Spinal cord (tissue), 10 donors: ENCODE data around the gene TMEM266. TPM values are rescaled to one million over a fixed set of nuclear protein-coding genes. Genes with fewer than 3 reads are reported as not detected.

Source experiments
- DNase-seq, 6 donors: peaks; one replicate each; pipeline versions ENCODE4 v3.0.0 to v3.0.0-alpha.2; 2013 to 2015; ENCODE audit warnings: low spot score in 6 of 6, low read depth in 4 of 6
- H3K27ac ChIP-seq: one replicate; pipeline ENCODE4 v1.5.1; 2013; ENCODE audit warnings: low read depth, low read length, control low read depth
- H3K27me3 ChIP-seq: one replicate; pipeline ENCODE4 v1.6.1; 2013; ENCODE audit warnings: low read length; ENCODE audit not compliant: control insufficient read depth, insufficient read depth
- H3K36me3 ChIP-seq: one replicate; pipeline ENCODE4 v1.6.1; 2013; ENCODE audit warnings: low read length; ENCODE audit not compliant: control insufficient read depth, insufficient read depth
- H3K4me1 ChIP-seq: one replicate; pipeline ENCODE4 v1.6.1; 2013; ENCODE audit warnings: low read length; ENCODE audit not compliant: control insufficient read depth, insufficient read depth
- H3K4me3 ChIP-seq: one replicate; pipeline ENCODE4 v1.5.1; 2013; ENCODE audit warnings: low read depth, low read length, control low read depth
- H3K9me3 ChIP-seq: one replicate; pipeline ENCODE4 v1.6.1; 2013; ENCODE audit warnings: low read length; ENCODE audit not compliant: control insufficient read depth, insufficient read depth
- WGBS: methylation state at CpG from one replicate; pipeline ENCODE4 v1.1.5; 2013; ENCODE audit warnings: missing lambda C conversion rate; ENCODE audit not compliant: insufficient coverage; 5-methylcytosine and 5-hydroxymethylcytosine counted together
- polyA plus RNA-seq, 2 donors: library from polyadenylated mRNA; unstranded; fragments of 120-200 nt; gene quantifications; one replicate each; pipeline ENCODE4 v1.2.1, GENCODE V29; 2013; ENCODE audit not compliant: insufficient read length in 2 of 2
- total RNA-seq, 2 donors: library from RNA; depleted of rRNA in 1 of 2; stranded (reverse); fragments of 120-200 nt in 1 of 2; fragments of >200 nt in 1 of 2; gene quantifications; one replicate each; pipeline versions ENCODE4 v1.2.3 to v1.2.4, GENCODE V29; 2013 to 2014
- donor health status: healthy.

The TMEM266 gene
- total and polyA plus RNA-seq, 4 donors, result 3.4 to 13.3 (median 7.9) TPM

- Histone ChIP-seq H3K27ac (no peak overlapping the region), H3K9me3 (no peaks in the 10 kb centered on the region), H3K4me1 (peaks cover 7% of the 10 kb centered on the region), H3K36me3 (no peaks in the 10 kb centered on the region), H3K4me3 (no peak overlapping the region), H3K27me3 (peaks cover 3% of the 10 kb centered on the region)
- no CpG with 5 or more reads among the region's 3 CpGs for WGBS
- no peak for DNase-seq
Observed at GRCh38 chr15:76064375-76064774, 4.6 kb downstream of the TMEM266 start.

DNA sequence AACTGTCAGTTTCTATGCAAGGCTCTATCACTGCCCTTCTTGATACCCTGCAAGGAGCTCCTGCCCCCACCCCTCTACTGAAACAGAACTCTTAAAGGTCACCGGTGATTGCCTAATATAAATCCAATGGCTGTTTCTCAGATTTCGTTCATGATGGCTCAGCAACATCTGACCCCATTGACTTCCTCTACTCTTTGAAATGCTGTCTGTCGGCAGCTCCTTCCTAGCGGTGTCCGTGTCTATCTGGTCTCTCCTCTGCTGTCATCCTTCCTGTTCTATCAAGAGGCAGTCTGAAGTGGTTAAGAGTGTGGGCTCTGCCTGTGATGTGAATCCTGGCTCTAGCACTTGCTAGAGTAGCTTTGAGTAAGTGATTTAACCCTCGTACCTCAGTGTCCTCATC lies 5.5 kb downstream of the TMEM266 start:
- Histone ChIP-seq H3K9me3 (no peaks in the 10 kb centered on the region), H3K36me3 (no peaks in the 10 kb centered on the region), H3K27me3 (peaks cover 2% of the 10 kb centered on the region), H3K27ac (no peak overlapping the region), H3K4me1 (peaks cover 2% of the 10 kb centered on the region), H3K4me3 (no peak overlapping the region)
- no peak for DNase-seq
- WGBS, result 55% methylated on average over 3 of the region's 6 CpGs

DNA sequence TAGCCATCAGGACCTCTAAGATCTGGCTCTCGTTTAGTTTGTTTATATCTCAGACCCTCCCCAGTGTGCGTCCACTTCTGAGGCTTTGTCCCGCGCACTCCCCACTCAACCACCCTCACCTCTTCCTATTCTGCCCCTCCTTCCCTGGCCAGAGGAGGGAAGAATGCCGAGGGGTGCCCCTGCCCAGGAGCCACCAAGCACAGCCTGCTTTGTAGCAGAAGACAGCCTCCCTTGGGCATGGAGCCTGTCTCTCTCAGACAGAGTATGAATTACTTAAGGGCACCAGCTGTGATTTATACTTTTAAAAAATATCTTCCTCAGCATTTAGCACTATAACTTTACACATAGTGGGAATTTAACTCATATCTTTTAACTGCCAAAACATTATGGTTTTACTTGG lies 6.0 kb downstream of the TMEM266 start:
- no peaks in the 10 kb centered on the region for H3K27me3 ChIP-seq
- H3K4me1 ChIP-seq, result no peaks in the 10 kb centered on the region
- DNase-seq, result no peak
- no peak overlapping the region for H3K4me3 ChIP-seq
- no peaks in the 10 kb centered on the region for H3K9me3 ChIP-seq
- WGBS, result 80% methylated on average over 2 of the region's 5 CpGs
- no peaks in the 10 kb centered on the region for H3K36me3 ChIP-seq
- no peak overlapping the region for H3K27ac ChIP-seq

DNA sequence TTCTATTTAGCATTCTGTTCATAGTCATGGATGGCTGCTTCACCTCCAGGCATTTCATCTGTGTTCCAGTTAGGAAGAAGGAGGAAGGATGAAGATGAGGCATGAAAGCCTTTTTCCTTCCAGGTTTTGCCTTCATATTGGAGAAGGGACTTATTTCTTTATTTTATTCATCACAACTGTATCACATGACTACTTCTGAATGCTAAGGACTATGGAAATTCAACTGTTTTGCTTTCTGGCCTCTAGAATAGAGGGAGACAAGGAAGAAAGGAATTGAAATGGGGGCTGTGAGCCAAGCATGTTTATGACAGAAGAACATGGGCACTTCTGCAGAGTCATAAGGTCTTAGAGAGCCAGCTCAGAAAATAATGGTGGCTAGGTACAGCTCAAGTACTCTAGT lies 10.4 kb downstream of the TMEM266 start:
- H3K36me3 ChIP-seq, result no peaks in the 10 kb centered on the region
- no peak for DNase-seq
- no peak overlapping the region for H3K4me3 ChIP-seq
- no peaks in the 10 kb centered on the region for H3K9me3 ChIP-seq
- H3K27me3 ChIP-seq, result no peaks in the 10 kb centered on the region
- H3K4me1 ChIP-seq, result no peaks in the 10 kb centered on the region
- no peak overlapping the region for H3K27ac ChIP-seq

GRCh38 chr15:76070921-76071635 lies 11.3 kb downstream of the TMEM266 start:
- Histone ChIP-seq H3K36me3 (no peaks in the 10 kb centered on the region), H3K9me3 (no peaks in the 10 kb centered on the region), H3K27me3 (no peaks in the 10 kb centered on the region), H3K27ac (no peak overlapping the region), H3K4me3 (no peak overlapping the region), H3K4me1 (no peaks in the 10 kb centered on the region)
- DNase-seq, result no peak
- WGBS, result 100% methylated on average over 1 of the region's 4 CpGs

GRCh38 chr15:76071806-76072205 lies 12.0 kb downstream of the TMEM266 start:
- WGBS, result no CpG with 5 or more reads among the region's 7 CpGs
- no peaks in the 10 kb centered on the region for H3K36me3 ChIP-seq

GRCh38 chr15:76073554-76073953 lies 13.8 kb downstream of the TMEM266 start:
- WGBS, result no CpG with 5 or more reads among the region's 2 CpGs

More at GRCh38 chr15:76071806-76072205, 12.0 kb downstream of the TMEM266 start:
- Histone ChIP-seq H3K27ac (no peak overlapping the region), H3K9me3 (no peaks in the 10 kb centered on the region), H3K4me3 (no peak overlapping the region), H3K4me1 (no peaks in the 10 kb centered on the region), H3K27me3 (no peaks in the 10 kb centered on the region)
- DNase-seq, result no peak

GRCh38 chr15:76075046-76075445 lies 15.3 kb downstream of the TMEM266 start:
- Histone ChIP-seq H3K9me3 (no peaks in the 10 kb centered on the region), H3K4me3 (no peak overlapping the region), H3K27ac (no peak overlapping the region), H3K27me3 (no peaks in the 10 kb centered on the region), H3K4me1 (no peaks in the 10 kb centered on the region), H3K36me3 (no peaks in the 10 kb centered on the region)
- no peak for DNase-seq

More at GRCh38 chr15:76073554-76073953, 13.8 kb downstream of the TMEM266 start:
- Histone ChIP-seq H3K36me3 (no peaks in the 10 kb centered on the region), H3K4me1 (no peaks in the 10 kb centered on the region), H3K27me3 (no peaks in the 10 kb centered on the region), H3K27ac (no peak overlapping the region), H3K9me3 (no peaks in the 10 kb centered on the region), H3K4me3 (no peak overlapping the region)
- DNase-seq, result no peak

- H3K27ac ChIP-seq, result no peak overlapping the region
- no peaks in the 10 kb centered on the region for H3K36me3 ChIP-seq
- WGBS, result 90% methylated on average over 1 of the region's 5 CpGs
- H3K9me3 ChIP-seq, result no peaks in the 10 kb centered on the region
- DNase-seq, result no peak
- no peaks in the 10 kb centered on the region for H3K27me3 ChIP-seq
- no peak overlapping the region for H3K4me3 ChIP-seq
- no peaks in the 10 kb centered on the region for H3K4me1 ChIP-seq
Observed at GRCh38 chr15:76078285-76078877, 18.6 kb downstream of the TMEM266 start.

DNA sequence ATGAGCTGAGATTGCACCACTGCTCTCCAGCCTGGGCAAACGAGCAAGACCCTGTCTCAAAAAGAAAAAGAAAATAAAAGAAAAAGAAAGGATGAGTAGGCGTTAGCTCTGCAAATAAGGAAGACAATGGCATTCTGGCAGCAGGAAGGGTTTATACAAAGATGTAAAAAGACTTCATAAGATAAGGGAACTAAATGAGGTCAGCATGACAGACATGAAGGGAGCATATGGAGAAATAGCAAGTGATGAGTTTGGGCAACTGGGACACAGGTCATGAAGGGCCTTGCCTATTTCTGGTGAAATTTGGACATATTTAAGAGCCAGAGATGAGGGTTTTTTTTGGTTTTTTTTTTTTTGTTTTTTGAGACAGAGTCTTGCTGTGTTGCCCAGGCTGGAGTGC lies 24.5 kb downstream of the TMEM266 start:
- no peaks in the 10 kb centered on the region for H3K9me3 ChIP-seq
- DNase-seq, result no peak
- no peaks in the 10 kb centered on the region for H3K4me1 ChIP-seq
- H3K27me3 ChIP-seq, result no peaks in the 10 kb centered on the region
- no peak overlapping the region for H3K4me3 ChIP-seq
- WGBS, result 88% methylated on average over 2 of the region's 2 CpGs
- H3K27ac ChIP-seq, result no peak overlapping the region
- no peaks in the 10 kb centered on the region for H3K36me3 ChIP-seq
